Measurements from ENCODE around the gene MIPEP. TPM values are rescaled to one million over a fixed set of nuclear protein-coding genes. Genes with fewer than 3 reads are reported as not detected.

MIPEP gene
- total RNA-seq, 1 experiment from 2014 or later, result 25.4 TPM

- POLR2A ChIA-PET (ENCODE audit: low non-redundant PET), result no interaction called here
Observed at GRCh38 chr13:23735329-23735728, 153.9 kb downstream of the MIPEP start.

GRCh38 chr13:23731709-23732108 is 157.5 kb downstream of the MIPEP start:
- H3K4me1 ChIP-seq (ENCODE audit: insufficient read depth, low read length, poor library complexity, severe bottlenecking), result no peaks in the 10 kb centered on the region
- no peak for DNase-seq (ENCODE audit: low spot score)
- ChIA-PET CTCF (no interaction called here), POLR2A (ENCODE audit: low non-redundant PET) (no interaction called here)
- H3K27ac ChIP-seq (ENCODE audit: low read depth, low read length, poor library complexity, severe bottlenecking), result no peak overlapping the region
- H3K9me3 ChIP-seq (ENCODE audit: low read depth, low read length, poor library complexity, severe bottlenecking), result no peaks in the 10 kb centered on the region
- no peaks in the 10 kb centered on the region for H3K36me3 ChIP-seq (ENCODE audit: insufficient read depth, low read length, poor library complexity, severe bottlenecking)
- H3K4me3 ChIP-seq (ENCODE audit: low read depth, low read length, poor library complexity, severe bottlenecking), result no peak overlapping the region
- no TSS peak for BruUV-seq (replicated peaks)
- TF ChIP-seq CTCF (conservative IDR thresholded peaks at IDR 0.05; ENCODE audit: low read depth, low read length) (no peak), EZH2 (IDR thresholded peaks at IDR 0.05; ENCODE audit: borderline replicate concordance, low read depth, low read length, poor library complexity, severe bottlenecking) (no peak)
- no peaks in the 10 kb centered on the region for H3K27me3 ChIP-seq (replicated peaks; ENCODE audit: insufficient read depth, low read depth, low read length, poor library complexity)
- intact Hi-C loops (cut with micrococcal nuclease; ENCODE audit: unreplicated experiment), result no loop called here

More at GRCh38 chr13:23735329-23735728, 153.9 kb downstream of the MIPEP start:
- no peak for TF ChIP-seq CTCF (conservative IDR thresholded peaks at IDR 0.05; ENCODE audit: low read depth, low read length)
- TF ChIP-seq EZH2 (IDR thresholded peaks at IDR 0.05; ENCODE audit: borderline replicate concordance, low read depth, low read length, poor library complexity, severe bottlenecking), result no peak
- no peak for DNase-seq (ENCODE audit: low spot score)
- no TSS peak for BruUV-seq (replicated peaks)
- no peaks in the 10 kb centered on the region for H3K4me1 ChIP-seq (ENCODE audit: insufficient read depth, low read length, poor library complexity, severe bottlenecking)
- H3K36me3 ChIP-seq (ENCODE audit: insufficient read depth, low read length, poor library complexity, severe bottlenecking), result no peaks in the 10 kb centered on the region
- intact Hi-C loops (cut with micrococcal nuclease; ENCODE audit: unreplicated experiment), result no loop called here
- no peak overlapping the region for H3K27ac ChIP-seq (ENCODE audit: low read depth, low read length, poor library complexity, severe bottlenecking)
- CTCF ChIA-PET, result no interaction called here
- no peak overlapping the region for H3K4me3 ChIP-seq (ENCODE audit: low read depth, low read length, poor library complexity, severe bottlenecking)
- H3K9me3 ChIP-seq (ENCODE audit: low read depth, low read length, poor library complexity, severe bottlenecking), result no peaks in the 10 kb centered on the region
- no peaks in the 10 kb centered on the region for H3K27me3 ChIP-seq (replicated peaks; ENCODE audit: insufficient read depth, low read depth, low read length, poor library complexity)

- no peaks in the 10 kb centered on the region for H3K4me1 ChIP-seq (ENCODE audit: insufficient read depth, low read length, poor library complexity, severe bottlenecking)
- BruUV-seq (replicated peaks), result no TSS peak
- CTCF ChIA-PET, result no interaction called here
- no peak overlapping the region for H3K27ac ChIP-seq (ENCODE audit: low read depth, low read length, poor library complexity, severe bottlenecking)
- no peak overlapping the region for H3K4me3 ChIP-seq (ENCODE audit: low read depth, low read length, poor library complexity, severe bottlenecking)
- intact Hi-C loops (cut with micrococcal nuclease; ENCODE audit: unreplicated experiment), result no loop called here
- POLR2A ChIA-PET (ENCODE audit: low non-redundant PET), result no interaction called here
- no peaks in the 10 kb centered on the region for H3K9me3 ChIP-seq (ENCODE audit: low read depth, low read length, poor library complexity, severe bottlenecking)
- H3K27me3 ChIP-seq (replicated peaks; ENCODE audit: insufficient read depth, low read depth, low read length, poor library complexity), result no peaks in the 10 kb centered on the region
- no peak for TF ChIP-seq CTCF (conservative IDR thresholded peaks at IDR 0.05; ENCODE audit: low read depth, low read length)
- no peak for TF ChIP-seq EZH2 (IDR thresholded peaks at IDR 0.05; ENCODE audit: borderline replicate concordance, low read depth, low read length, poor library complexity, severe bottlenecking)
- H3K36me3 ChIP-seq (ENCODE audit: insufficient read depth, low read length, poor library complexity, severe bottlenecking), result no peaks in the 10 kb centered on the region
- DNase-seq (ENCODE audit: low spot score), result no peak
Observed at GRCh38 chr13:23730251-23730650, 158.9 kb downstream of the MIPEP start.
